SKM-1 (cell line): Measurements from ENCODE around the gene RGMB.

Experiments used
- DNase-seq: peaks from one replicate; lab custom pipeline; 2025; ENCODE audit not compliant: unreplicated experiment; lab: John Stamatoyannopoulos, UW

The RGMB gene

GRCh38 chr5:98767581-98767980 lies 5.9 kb upstream of the RGMB start:
- DNase-seq: no peak

GRCh38 chr5:98768160-98768959 lies 5.1 kb upstream of the RGMB start:
- peak; percentile 68 for DNase-seq

DNA sequence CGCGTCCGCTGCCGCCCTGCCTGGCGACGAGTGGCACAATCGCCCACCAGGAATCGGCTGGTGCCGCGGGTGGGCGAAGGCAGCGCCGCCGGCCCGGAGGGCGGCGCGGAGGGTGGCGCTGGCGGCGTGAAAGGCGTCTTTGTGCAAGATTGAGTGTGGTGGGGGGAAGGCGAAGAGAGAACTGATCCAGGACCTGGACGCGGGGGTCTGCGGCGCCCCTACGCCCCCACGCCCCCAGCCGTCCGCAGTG lies 4.6 kb upstream of the RGMB start:
- DNase-seq: no peak

DNA sequence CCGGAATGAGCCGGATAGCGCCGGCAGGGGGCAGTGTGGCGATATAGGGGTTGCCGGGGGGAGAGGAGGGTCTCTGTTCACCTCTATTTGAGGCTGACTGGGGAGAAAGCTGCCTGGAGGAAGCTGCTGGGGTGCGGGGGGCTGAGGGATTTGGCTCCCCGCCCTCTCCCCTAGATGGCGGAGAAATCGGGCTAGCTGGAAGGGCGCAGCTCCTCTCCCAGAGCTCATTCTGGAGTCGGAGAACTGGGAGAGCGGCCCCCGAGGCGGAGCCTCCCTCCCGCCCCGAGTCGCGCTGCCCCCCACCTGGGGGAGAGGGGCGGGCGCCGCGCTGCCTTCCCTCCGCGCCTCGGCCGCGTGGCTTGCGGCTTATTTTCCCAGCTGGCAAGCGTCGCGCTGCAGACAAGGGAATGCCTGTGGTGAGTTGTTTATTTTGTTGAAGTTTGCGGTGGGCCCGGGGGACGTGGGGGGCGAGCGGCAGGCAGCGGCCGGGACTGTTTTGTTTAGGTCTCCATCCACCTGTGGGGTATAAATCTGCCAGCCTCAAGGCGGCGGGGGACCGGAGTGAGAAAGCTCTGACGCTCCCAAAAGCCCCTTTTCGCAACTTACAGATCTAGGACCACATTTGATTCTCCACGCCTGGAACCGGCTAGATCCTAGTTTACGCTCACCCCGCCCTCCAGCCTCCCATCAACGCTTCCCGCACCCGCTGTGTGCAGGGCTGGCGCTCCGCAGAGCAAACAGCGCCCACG lies 4.1 kb upstream of the RGMB start:
- DNase-seq: no peak

DNA sequence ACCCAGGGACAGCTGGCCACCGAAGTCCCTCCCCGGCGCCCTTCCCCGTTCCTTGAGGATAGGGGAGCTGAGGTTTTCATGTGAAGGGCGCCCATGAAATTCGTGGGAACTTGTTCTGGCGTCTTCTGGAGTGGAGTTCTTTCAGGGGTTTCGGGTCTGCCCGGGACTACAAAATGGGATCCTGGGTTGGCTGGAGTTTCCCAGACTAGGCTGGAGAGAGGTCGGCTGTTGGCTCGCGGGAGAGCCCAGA lies 3.6 kb upstream of the RGMB start:
- no peak for DNase-seq

DNA sequence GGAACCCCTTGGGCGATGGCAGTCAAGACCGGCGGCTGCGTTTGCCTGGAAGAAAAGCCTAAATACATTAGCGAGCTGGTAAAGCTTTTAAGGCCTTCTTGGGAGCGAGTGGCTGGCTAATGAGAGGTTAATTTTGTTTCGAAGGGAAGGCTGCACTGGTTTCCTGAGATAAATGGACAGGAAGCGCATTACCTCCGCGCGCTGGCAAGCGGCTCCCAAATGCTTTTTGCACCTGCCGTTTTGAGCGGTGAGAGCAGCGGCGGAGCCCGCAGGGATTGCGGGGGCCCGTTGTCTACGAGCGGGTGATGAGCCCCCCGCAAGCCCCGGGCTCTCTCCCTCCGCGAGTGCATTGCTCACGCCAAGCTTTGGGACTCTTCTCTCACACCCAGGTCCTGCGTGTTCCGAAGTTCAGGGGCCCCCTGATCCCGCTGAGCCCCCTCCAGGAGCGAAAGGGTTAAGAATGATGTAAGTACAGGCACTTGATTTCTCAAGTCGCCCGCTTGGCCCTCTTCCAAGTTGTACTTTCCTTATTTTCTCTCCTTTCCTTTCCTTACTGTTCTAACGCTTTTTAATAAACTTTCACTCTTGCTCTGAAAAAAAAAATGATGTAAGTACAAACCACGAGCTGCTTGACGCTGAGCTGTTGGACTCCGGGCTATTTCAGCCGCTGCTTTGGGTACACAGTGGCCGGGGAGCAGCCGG lies 3.1 kb upstream of the RGMB start:
- DNase-seq: no peak

DNA sequence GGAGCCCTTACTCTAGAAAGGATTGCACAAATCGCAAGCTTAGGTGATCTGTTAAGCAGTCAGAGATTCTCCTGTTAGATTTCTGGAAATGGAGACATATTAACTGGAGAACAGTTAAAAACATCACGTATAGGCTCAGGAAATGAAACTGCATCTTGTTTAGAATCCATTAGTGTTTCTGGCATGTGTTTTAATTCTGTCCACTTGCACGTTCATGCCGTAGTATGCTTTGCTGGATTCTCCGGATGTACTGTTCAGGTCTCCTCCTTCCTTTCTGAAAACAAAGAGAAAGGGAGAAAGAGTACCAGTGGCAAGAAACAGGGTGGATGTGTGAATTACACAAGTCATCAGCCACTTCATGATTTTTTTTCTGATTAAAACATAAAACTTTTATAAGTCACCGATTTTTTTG lies 2.5 kb upstream of the RGMB start:
- no peak for DNase-seq

DNA sequence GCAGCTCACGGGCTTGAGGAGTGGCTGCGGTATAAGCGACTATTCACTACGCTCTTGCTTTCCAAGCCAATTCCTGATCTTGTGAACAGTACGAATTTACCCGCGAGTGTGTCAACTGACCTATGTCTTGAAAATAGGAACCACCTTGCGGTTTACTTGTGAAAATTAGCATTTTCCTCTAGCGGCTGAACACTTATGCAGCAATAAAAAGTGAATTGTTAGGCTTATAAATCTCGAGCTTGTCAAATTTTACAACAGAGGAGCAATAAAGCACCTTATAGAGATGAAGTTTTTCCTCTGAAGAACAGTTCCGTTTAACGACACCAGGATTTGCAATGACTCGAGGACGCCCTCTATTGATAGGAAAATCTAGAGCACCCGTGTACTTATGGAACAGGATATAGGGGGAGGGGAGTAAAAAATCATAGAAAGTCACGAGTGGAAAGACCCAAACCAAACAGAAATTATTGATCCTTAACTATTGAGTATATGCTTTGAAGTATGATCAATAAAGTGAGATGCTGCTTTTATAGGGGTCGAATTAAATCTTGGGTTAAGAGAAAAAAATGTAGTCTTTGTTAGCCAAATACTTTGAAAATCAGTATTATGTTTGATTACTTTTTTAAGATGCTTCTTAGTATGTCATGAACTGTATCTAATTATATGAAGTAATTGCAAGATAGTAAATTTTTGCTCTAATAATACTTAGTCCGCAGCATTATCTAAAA lies 1.9 kb upstream of the RGMB start:
- peak; percentile 47 for DNase-seq

GRCh38 chr5:98772415-98773213 lies 849 bp upstream of the RGMB start:
- DNase-seq: no peak

- no peak for DNase-seq
These were observed 324 bp upstream of the RGMB start for GRCh38 chr5:98773214-98773463.

GRCh38 chr5:98774192-98775033 lies 950 bp downstream of the RGMB start:
- no peak for DNase-seq

- DNase-seq: no peak
These were observed 2.0 kb downstream of the RGMB start for GRCh38 chr5:98775246-98776065.

DNA sequence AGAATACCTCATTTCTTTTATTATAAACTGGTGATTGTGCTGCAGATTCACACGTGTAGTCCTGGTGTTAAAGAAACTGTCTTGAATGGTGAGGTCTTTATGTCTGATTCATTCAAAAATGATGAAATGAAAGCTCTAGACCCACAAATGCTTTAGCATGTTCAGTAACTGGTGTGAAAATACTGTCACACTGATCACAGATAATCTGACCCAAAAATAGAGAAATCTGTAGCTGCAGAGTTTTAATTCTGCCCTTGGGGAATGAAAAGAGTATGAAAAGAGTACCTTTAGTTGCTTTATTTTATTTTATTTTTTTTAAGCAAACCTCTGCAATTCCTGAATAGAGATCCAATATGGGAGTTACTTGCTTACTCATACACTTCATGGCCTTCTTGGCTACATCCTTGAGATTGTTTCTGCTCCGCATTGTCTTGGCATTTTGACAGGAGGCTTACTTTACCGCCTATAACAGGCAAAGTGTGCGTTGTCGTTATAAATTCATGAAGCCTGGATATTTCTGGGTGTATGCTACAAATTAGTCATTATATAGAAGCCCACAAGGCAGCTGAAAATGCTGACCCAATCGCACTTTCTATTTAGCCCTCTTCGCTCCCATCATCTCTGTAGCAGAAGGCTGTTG lies 2.7 kb downstream of the RGMB start:
- DNase-seq: no peak

DNA sequence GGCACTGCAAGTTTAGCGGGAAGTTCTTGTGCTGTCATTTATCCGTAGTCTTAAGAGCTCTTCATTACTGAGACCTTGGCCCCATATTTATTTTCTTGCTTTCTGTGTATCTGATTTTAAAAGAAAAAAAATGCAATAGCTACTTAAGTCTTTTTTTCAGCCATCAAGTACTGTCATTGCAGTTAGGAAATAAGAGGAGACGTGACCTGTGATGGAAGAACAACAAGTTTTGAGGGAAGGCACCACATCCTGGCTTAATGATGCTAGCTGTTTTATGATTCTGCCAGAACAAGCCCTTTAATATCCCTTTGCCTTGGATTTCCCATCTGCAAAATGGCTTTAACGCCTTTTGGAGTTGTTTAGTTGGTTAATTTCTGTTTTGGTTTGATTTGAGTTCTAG lies 3.8 kb downstream of the RGMB start:
- DNase-seq: no peak

- no peak for DNase-seq
These were observed 5.9 kb downstream of the RGMB start for GRCh38 chr5:98779264-98779877.

DNA sequence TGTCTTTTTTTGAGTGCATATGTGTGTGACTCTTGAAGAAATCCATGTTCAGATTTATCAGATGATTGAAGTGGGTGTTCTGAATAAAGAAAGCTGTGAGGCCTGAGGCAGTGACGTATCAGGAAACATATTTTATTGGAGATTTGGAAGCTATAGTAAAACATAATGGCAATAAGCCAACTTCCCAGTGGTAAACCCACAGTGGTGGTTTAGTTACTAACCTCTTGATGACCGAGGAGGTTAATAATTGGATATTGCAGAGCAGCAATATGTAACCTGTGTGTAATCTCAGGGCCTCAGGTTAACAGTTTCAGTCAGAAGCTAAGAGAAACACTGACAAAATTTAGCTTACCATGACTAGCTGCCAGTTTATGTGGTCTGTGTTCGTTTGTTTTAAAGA lies 6.9 kb downstream of the RGMB start:
- DNase-seq: no peak

DNA sequence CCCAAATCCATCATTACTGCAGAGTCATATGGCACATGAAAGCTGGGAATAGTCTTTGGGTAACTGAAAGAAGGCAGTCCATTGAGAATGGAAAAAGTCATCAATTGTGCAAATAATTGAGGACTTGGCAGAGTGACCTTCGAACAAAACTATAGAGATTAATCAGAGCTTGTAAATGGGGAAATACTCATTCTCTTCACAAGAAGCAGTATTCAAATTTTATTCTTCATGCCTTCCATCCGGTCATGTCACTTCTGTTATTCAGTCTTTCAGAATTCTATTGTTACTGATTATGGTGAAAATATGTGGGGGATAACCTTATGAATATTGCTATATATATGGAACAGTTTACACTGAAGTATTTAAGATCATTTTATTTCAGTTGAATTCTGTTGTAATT lies 8.1 kb downstream of the RGMB start:
- DNase-seq: no peak

GRCh38 chr5:98781964-98782363 lies 8.5 kb downstream of the RGMB start:
- DNase-seq: no peak
